ENCODE results near the gene AKAP9.
"Not testable (repeated sequence)": the region's sequence is repeated elsewhere in the genome, so short reads cannot be mapped to it uniquely, and the experiment has no call there.

AKAP9 gene

GRCh38 chr7:92135052-92135889 lies 194.6 kb downstream of the AKAP9 start:
- DNase-seq = peak in 1 of 2 donors; percentile 1

- DNase-seq = no peak
These were observed 196.9 kb downstream of the AKAP9 start for GRCh38 chr7:92137557-92137956.

GRCh38 chr7:92141161-92141560 lies 200.5 kb downstream of the AKAP9 start:
- no peak for DNase-seq

- not testable (repeated sequence) for DNase-seq
These were observed 202.1 kb downstream of the AKAP9 start for GRCh38 chr7:92142791-92143190.

GRCh38 chr7:92143192-92143880 lies 202.7 kb downstream of the AKAP9 start:
- DNase-seq = not testable (repeated sequence)

- DNase-seq = no peak
These were observed 209.1 kb downstream of the AKAP9 start for GRCh38 chr7:92149736-92150239.

GRCh38 chr7:92150450-92151017 lies 209.9 kb downstream of the AKAP9 start:
- no peak for DNase-seq

- DNase-seq = no peak
These were observed 214.6 kb downstream of the AKAP9 start for GRCh38 chr7:92155108-92155739.

- DNase-seq = no peak
These were observed 216.3 kb downstream of the AKAP9 start for GRCh38 chr7:92156990-92157389.

GRCh38 chr7:92158660-92159575 lies 218.3 kb downstream of the AKAP9 start:
- no peak for DNase-seq
